Smooth muscle cell (in vitro differentiated cells): ENCODE measurements around the gene MORC3. TPM values are rescaled to one million over a fixed set of nuclear protein-coding genes. Genes with fewer than 3 reads are reported as not detected.

Experiments
- DNase-seq: peaks from one replicate; lab custom pipeline; 2025; ENCODE audit not compliant: unreplicated experiment; lab: John Stamatoyannopoulos, UW
- H2AFZ ChIP-seq: fragments of 200-600 bp; sonication (generic); 2 replicates; pipeline ENCODE4 v1.6.0; 2016; ENCODE audit warnings: antibody characterized with exemption, low read depth, mild to moderate bottlenecking
- H3F3A ChIP-seq: fragments of 200-600 bp; sonication (generic); 2 replicates; pipeline ENCODE4 v1.6.0; 2017; ENCODE audit warnings: antibody characterized with exemption, low read depth
- H3K27ac ChIP-seq: fragments of 200-600 bp; sonication (generic); 2 replicates; pipeline ENCODE4 v1.5.1; 2016; ENCODE audit warnings: low read depth, mild to moderate bottlenecking
- H3K27me3 ChIP-seq: fragments of 200-600 bp; sonication (generic); 2 replicates; pipeline ENCODE4 v1.6.1; 2016; ENCODE audit warnings: low read depth, mild to moderate bottlenecking
- H3K36me3 ChIP-seq: fragments of 200-600 bp; sonication (generic); 2 replicates; pipeline ENCODE4 v1.5.1; 2016; ENCODE audit warnings: low read depth
- H3K4me1 ChIP-seq: fragments of 200-600 bp; sonication (generic); 2 replicates; pipeline ENCODE4 v1.5.1; 2016; ENCODE audit warnings: low read depth
- H3K4me2 ChIP-seq: fragments of 200-600 bp; sonication (generic); 2 replicates; pipeline ENCODE4 v1.6.0; 2016; ENCODE audit warnings: mild to moderate bottlenecking
- H3K4me3 ChIP-seq: fragments of 200-600 bp; sonication (generic); 2 replicates; pipeline ENCODE4 v1.5.1; 2016; ENCODE audit warnings: mild to moderate bottlenecking
- H3K79me2 ChIP-seq: fragments of 200-600 bp; sonication (generic); 2 replicates; pipeline ENCODE4 v1.6.0; 2016; ENCODE audit warnings: low read depth, mild to moderate bottlenecking
- H3K9ac ChIP-seq: fragments of 200-600 bp; sonication (generic); 2 replicates; pipeline ENCODE4 v1.6.0; 2016; ENCODE audit warnings: low read depth
- H3K9me3 ChIP-seq: fragments of 200-600 bp; sonication (generic); replicated peaks from 2 replicates; pipeline ENCODE4 v1.5.1; 2016; ENCODE audit warnings: low read depth
- H4K20me1 ChIP-seq: fragments of 200-600 bp; sonication (generic); 2 replicates; pipeline ENCODE4 v1.6.0; 2016; ENCODE audit warnings: low read depth
- CTCF ChIP-seq: fragments of 200-600 bp; sonication (generic); IDR thresholded peaks from 2 replicates; pipeline ENCODE4 v1.5.1; 2017; ENCODE audit warnings: borderline replicate concordance, mild to moderate bottlenecking, antibody characterized with exemption; ENCODE audit not compliant: insufficient read depth, poor library complexity, severe bottlenecking
- WGBS: methylation state at CpG from one replicate; pipeline ENCODE4 v1.1.7; 2016; ENCODE audit warnings: low lambda C conversion rate; 5-methylcytosine and 5-hydroxymethylcytosine counted together
- polyA plus RNA-seq: library from polyadenylated mRNA; unstranded; fragments of >200 nt; fragmentation: Nextera tagmentation; extraction: Ambion mirVana; gene quantifications from 2 replicates; pipeline ENCODE4 v1.2.1, GENCODE V29; 2016
- total RNA-seq: library from RNA; depleted of rRNA; stranded (reverse); fragments of >200 nt; gene quantifications from 2 replicates; pipeline ENCODE4 v1.2.3, GENCODE V29; 2014

Gene MORC3
- total and polyA plus RNA-seq, 2 experiments from 2014 or later: 11.6 to 44.3 TPM

- Histone ChIP-seq H3F3A (no peaks in the 10 kb centered on the region), H3K4me1 (no peaks in the 10 kb centered on the region), H3K4me3 (no peak overlapping the region), H2AFZ (no peak overlapping the region), H3K9me3 (no peaks in the 10 kb centered on the region), H3K4me2 (no peak overlapping the region), H3K9ac (no peak overlapping the region), H3K79me2 (no peaks in the 10 kb centered on the region), H3K27me3 (no peaks in the 10 kb centered on the region), H3K27ac (no peak overlapping the region), H3K36me3 (no peaks in the 10 kb centered on the region), H4K20me1 (no peaks in the 10 kb centered on the region)
- TF ChIP-seq CTCF: no peak
- DNase-seq: no peak
- 99% methylated on average over 10 of the region's 11 CpGs for WGBS
Observed at GRCh38 chr21:36412916-36413315, 92.9 kb downstream of the MORC3 start.

GRCh38 chr21:36415375-36415774 is 95.4 kb downstream of the MORC3 start:
- H3K27me3 ChIP-seq: no peaks in the 10 kb centered on the region
- no peaks in the 10 kb centered on the region for H3F3A ChIP-seq
- H4K20me1 ChIP-seq: no peaks in the 10 kb centered on the region
- no peak overlapping the region for H3K27ac ChIP-seq
- WGBS: 89% methylated on average over 6 of the region's 6 CpGs
- no peak overlapping the region for H3K4me2 ChIP-seq
- no peaks in the 10 kb centered on the region for H3K36me3 ChIP-seq
- H2AFZ ChIP-seq: no peak overlapping the region
- no peaks in the 10 kb centered on the region for H3K79me2 ChIP-seq
- no peaks in the 10 kb centered on the region for H3K4me1 ChIP-seq
- no peak for TF ChIP-seq CTCF
- H3K4me3 ChIP-seq: no peak overlapping the region
- H3K9ac ChIP-seq: no peak overlapping the region
- no peaks in the 10 kb centered on the region for H3K9me3 ChIP-seq
- no peak for DNase-seq

DNA sequence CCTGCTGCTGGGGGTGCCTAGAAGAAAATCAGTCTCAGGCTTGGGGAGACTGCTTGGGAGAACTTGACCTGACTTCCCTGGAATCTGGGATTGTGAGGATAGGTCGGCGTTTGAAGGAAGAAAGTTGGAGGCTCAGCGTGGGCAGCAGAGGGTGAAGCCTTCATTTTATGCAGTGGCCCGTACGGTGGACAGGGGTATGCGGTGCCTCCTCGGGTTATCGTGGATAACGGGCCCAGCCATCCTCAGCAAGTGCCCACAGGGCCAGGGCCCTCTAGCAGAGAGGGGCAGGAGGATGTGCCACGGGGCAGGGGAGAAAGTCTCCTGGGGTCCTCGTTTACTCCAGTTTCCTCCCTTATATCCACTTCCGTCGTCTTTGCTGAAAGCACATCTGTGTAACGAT is 99.2 kb downstream of the MORC3 start:
- H3K4me2 ChIP-seq: no peak overlapping the region
- peaks cover 3% of the 10 kb centered on the region for H3F3A ChIP-seq
- no peaks in the 10 kb centered on the region for H3K27me3 ChIP-seq
- H3K4me3 ChIP-seq: no peak overlapping the region
- no peaks in the 10 kb centered on the region for H3K36me3 ChIP-seq
- H3K27ac ChIP-seq: no peak overlapping the region
- no peaks in the 10 kb centered on the region for H3K79me2 ChIP-seq
- H3K9ac ChIP-seq: no peak overlapping the region
- no peaks in the 10 kb centered on the region for H4K20me1 ChIP-seq
- no peak for DNase-seq
- H2AFZ ChIP-seq: no peak overlapping the region
- H3K9me3 ChIP-seq: no peaks in the 10 kb centered on the region
- TF ChIP-seq CTCF: no peak
- no peaks in the 10 kb centered on the region for H3K4me1 ChIP-seq
- 92% methylated on average over 14 of the region's 14 CpGs for WGBS

DNA sequence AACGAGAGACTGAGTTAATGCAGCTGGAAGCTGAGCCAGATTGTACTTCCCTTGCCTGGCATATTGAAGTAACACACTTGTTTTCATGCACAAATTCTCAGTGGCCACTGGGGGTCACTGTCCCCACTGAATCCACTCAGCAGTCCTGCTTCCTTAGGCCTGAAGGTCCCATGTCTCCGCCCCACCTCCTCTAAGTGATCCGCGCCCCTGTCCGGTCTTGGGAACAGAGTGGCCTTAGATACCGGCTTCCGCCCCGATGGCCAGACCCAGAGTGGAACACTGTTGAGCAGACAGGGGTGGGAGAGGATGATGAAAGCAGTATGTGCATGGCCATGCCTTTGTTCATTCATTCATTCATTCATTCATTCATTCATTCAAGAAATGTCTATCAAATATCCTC is 100.0 kb downstream of the MORC3 start:
- DNase-seq: peak; percentile 28
- no peaks in the 10 kb centered on the region for H3K79me2 ChIP-seq
- no peaks in the 10 kb centered on the region for H4K20me1 ChIP-seq
- H3F3A ChIP-seq: peaks cover 8% of the 10 kb centered on the region
- H3K4me3 ChIP-seq: no peak overlapping the region
- H3K4me1 ChIP-seq: no peaks in the 10 kb centered on the region
- WGBS: 27% methylated on average over 8 of the region's 8 CpGs
- no peak overlapping the region for H2AFZ ChIP-seq
- H3K9me3 ChIP-seq: no peaks in the 10 kb centered on the region
- H3K27me3 ChIP-seq: no peaks in the 10 kb centered on the region
- TF ChIP-seq CTCF: peak; percentile 74
- H3K4me2 ChIP-seq: peak overlapping the region; percentile 62
- no peak overlapping the region for H3K9ac ChIP-seq
- no peak overlapping the region for H3K27ac ChIP-seq
- no peaks in the 10 kb centered on the region for H3K36me3 ChIP-seq
